ENCODE measurements around the gene HAO2. TPM values are rescaled to one million over a fixed set of nuclear protein-coding genes. Genes with fewer than 3 reads are reported as not detected.
"Not testable (repeated sequence)": the region's sequence is repeated elsewhere in the genome, so short reads cannot be mapped to it uniquely, and the experiment has no call there.

HAO2 gene
- total RNA-seq, 2 donors from 2014 or later: not detected

- DNase-seq (ENCODE audit: low spot score): no peak
- Mint-ChIP-seq H3K27me3 (peaks cover 0 to 12% of the 10 kb centered on the region in 2 donors), H3K4me1 (ENCODE audit: low read depth in 2 of 2) (no peaks in the 10 kb centered on the region), H3K9me3 (no peaks in the 10 kb centered on the region), H3K4me3 (no peak overlapping the region), H3K36me3 (no peaks in the 10 kb centered on the region), H3K27ac (no peak overlapping the region)
- peak in 1 of 2 donors; percentile 34 for ATAC-seq
These were observed 35.3 kb upstream of the HAO2 start for GRCh38 chr1:119333163-119333896.

- not testable (repeated sequence) for H3K4me1 Mint-ChIP-seq (ENCODE audit: low read depth in 2 of 2)
These were observed 34.7 kb upstream of the HAO2 start for GRCh38 chr1:119333897-119334250.

GRCh38 chr1:119336848-119337247 lies 31.7 kb upstream of the HAO2 start:
- Mint-ChIP-seq H3K9me3 (no peaks in the 10 kb centered on the region), H3K27ac (no peak overlapping the region), H3K4me1 (ENCODE audit: low read depth in 2 of 2) (no peaks in the 10 kb centered on the region), H3K4me3 (no peak overlapping the region), H3K36me3 (no peaks in the 10 kb centered on the region), H3K27me3 (peaks cover 4 to 17% of the 10 kb centered on the region in 2 donors)
- no peak for DNase-seq (ENCODE audit: low spot score)
- ATAC-seq: no peak

More at GRCh38 chr1:119333897-119334250, 34.7 kb upstream of the HAO2 start:
- not testable (repeated sequence) for H3K9me3 Mint-ChIP-seq; H3K36me3 Mint-ChIP-seq; DNase-seq (ENCODE audit: low spot score); H3K27ac Mint-ChIP-seq; ATAC-seq; H3K4me3 Mint-ChIP-seq
- peaks cover 0 to 14% of the 10 kb centered on the region in 2 donors for H3K27me3 Mint-ChIP-seq

GRCh38 chr1:119338004-119338403 lies 30.6 kb upstream of the HAO2 start:
- Mint-ChIP-seq H3K27ac (no peak overlapping the region), H3K4me1 (ENCODE audit: low read depth in 2 of 2) (no peaks in the 10 kb centered on the region), H3K4me3 (no peak overlapping the region), H3K27me3 (peaks cover 4 to 17% of the 10 kb centered on the region in 2 donors), H3K9me3 (no peaks in the 10 kb centered on the region), H3K36me3 (no peaks in the 10 kb centered on the region)
- ATAC-seq (no peak), DNase-seq (ENCODE audit: low spot score) (no peak)

- Mint-ChIP-seq H3K4me1 (ENCODE audit: low read depth in 2 of 2) (no peaks in the 10 kb centered on the region), H3K27ac (no peak overlapping the region), H3K4me3 (no peak overlapping the region), H3K27me3 (peaks cover 4 to 17% of the 10 kb centered on the region in 2 donors), H3K36me3 (no peaks in the 10 kb centered on the region), H3K9me3 (no peaks in the 10 kb centered on the region)
- DNase-seq (ENCODE audit: low spot score) (no peak), ATAC-seq (no peak)
These were observed 29.8 kb upstream of the HAO2 start for GRCh38 chr1:119338757-119339156.

- DNase-seq (ENCODE audit: low spot score) (no peak), ATAC-seq (no peak)
- Mint-ChIP-seq H3K4me3 (no peak overlapping the region), H3K4me1 (ENCODE audit: low read depth in 2 of 2) (no peaks in the 10 kb centered on the region), H3K9me3 (no peaks in the 10 kb centered on the region), H3K36me3 (no peaks in the 10 kb centered on the region), H3K27ac (no peak overlapping the region), H3K27me3 (peaks cover 4 to 17% of the 10 kb centered on the region in 2 donors)
These were observed 27.7 kb upstream of the HAO2 start for GRCh38 chr1:119340861-119341261.

GRCh38 chr1:119341372-119341947 lies 27.1 kb upstream of the HAO2 start:
- ATAC-seq (no peak), DNase-seq (ENCODE audit: low spot score) (no peak)
- Mint-ChIP-seq H3K36me3 (no peaks in the 10 kb centered on the region), H3K27ac (no peak overlapping the region), H3K4me1 (ENCODE audit: low read depth in 2 of 2) (no peaks in the 10 kb centered on the region), H3K9me3 (no peaks in the 10 kb centered on the region), H3K4me3 (no peak overlapping the region), H3K27me3 (peaks cover 4 to 17% of the 10 kb centered on the region in 2 donors)

GRCh38 chr1:119345398-119345797 lies 23.2 kb upstream of the HAO2 start:
- Mint-ChIP-seq H3K27ac (no peak overlapping the region), H3K4me1 (ENCODE audit: low read depth in 2 of 2) (no peaks in the 10 kb centered on the region), H3K4me3 (no peak overlapping the region), H3K9me3 (no peaks in the 10 kb centered on the region), H3K36me3 (no peaks in the 10 kb centered on the region), H3K27me3 (peaks cover 0 to 7% of the 10 kb centered on the region in 2 donors)
- ATAC-seq (no peak), DNase-seq (ENCODE audit: low spot score) (no peak)

- no peak overlapping the region for H3K27ac Mint-ChIP-seq
- no peak for ATAC-seq
- H3K9me3 Mint-ChIP-seq: no peaks in the 10 kb centered on the region
- no peak overlapping the region for H3K4me3 Mint-ChIP-seq
- no peaks in the 10 kb centered on the region for H3K4me1 Mint-ChIP-seq (ENCODE audit: low read depth in 2 of 2)
- peaks cover 0 to 7% of the 10 kb centered on the region in 2 donors for H3K27me3 Mint-ChIP-seq
- no peak for DNase-seq (ENCODE audit: low spot score)
- H3K36me3 Mint-ChIP-seq: no peaks in the 10 kb centered on the region
These were observed 20.7 kb upstream of the HAO2 start for GRCh38 chr1:119347858-119348257.

GRCh38 chr1:119348941-119349340 lies 19.6 kb upstream of the HAO2 start:
- Mint-ChIP-seq H3K27ac (no peak overlapping the region), H3K4me1 (ENCODE audit: low read depth in 2 of 2) (no peaks in the 10 kb centered on the region), H3K9me3 (no peaks in the 10 kb centered on the region), H3K27me3 (peaks cover 0 to 7% of the 10 kb centered on the region in 2 donors), H3K4me3 (no peak overlapping the region), H3K36me3 (no peaks in the 10 kb centered on the region)
- ATAC-seq (no peak), DNase-seq (ENCODE audit: low spot score) (no peak)

- not testable (repeated sequence) for H3K9me3 Mint-ChIP-seq; H3K36me3 Mint-ChIP-seq; H3K4me1 Mint-ChIP-seq (ENCODE audit: low read depth in 2 of 2); ATAC-seq; DNase-seq (ENCODE audit: low spot score); H3K4me3 Mint-ChIP-seq; H3K27ac Mint-ChIP-seq; H3K27me3 Mint-ChIP-seq
These were observed 17.7 kb upstream of the HAO2 start for GRCh38 chr1:119350866-119351265.

GRCh38 chr1:119351997-119352396 lies 16.6 kb upstream of the HAO2 start:
- H3K9me3 Mint-ChIP-seq: no peaks in the 10 kb centered on the region
- no peak for DNase-seq (ENCODE audit: low spot score)
- H3K4me3 Mint-ChIP-seq: no peak overlapping the region
- H3K27ac Mint-ChIP-seq: no peak overlapping the region
- peaks cover 0 to 7% of the 10 kb centered on the region in 2 donors for H3K27me3 Mint-ChIP-seq
- H3K36me3 Mint-ChIP-seq: no peaks in the 10 kb centered on the region
- H3K4me1 Mint-ChIP-seq (ENCODE audit: low read depth in 2 of 2): no peaks in the 10 kb centered on the region
- no peak for ATAC-seq

GRCh38 chr1:119353836-119354235 lies 14.7 kb upstream of the HAO2 start:
- peaks cover 7 to 10% of the 10 kb centered on the region in 2 donors for H3K27me3 Mint-ChIP-seq
- no peak overlapping the region for H3K4me3 Mint-ChIP-seq
- no peaks in the 10 kb centered on the region for H3K4me1 Mint-ChIP-seq (ENCODE audit: low read depth in 2 of 2)
- H3K9me3 Mint-ChIP-seq: no peaks in the 10 kb centered on the region
- ATAC-seq (no peak), DNase-seq (ENCODE audit: low spot score) (no peak)
- no peak overlapping the region for H3K27ac Mint-ChIP-seq
- H3K36me3 Mint-ChIP-seq: no peaks in the 10 kb centered on the region

- Mint-ChIP-seq H3K4me3 (no peak overlapping the region), H3K9me3 (no peaks in the 10 kb centered on the region), H3K36me3 (no peaks in the 10 kb centered on the region), H3K27me3 (peaks cover 2 to 18% of the 10 kb centered on the region in 2 donors), H3K4me1 (ENCODE audit: low read depth in 2 of 2) (no peaks in the 10 kb centered on the region), H3K27ac (no peak overlapping the region)
- ATAC-seq (no peak), DNase-seq (ENCODE audit: low spot score) (no peak)
These were observed 9.9 kb upstream of the HAO2 start for GRCh38 chr1:119358636-119359035.

Data from natural killer cell treated with Interleukin-12 subunit alpha and Interleukin-12 subunit beta and Interleukin-15 and Interleukin-18, amount 100 ng/mL, for 72 hours (primary cell).